SW480 (cell line): Measurements from ENCODE around the gene GRIN1.

Source experiments
- DNase-seq: peaks from one replicate; pipeline ENCODE4 v3.0.0-alpha.2; 2016; ENCODE audit warnings: low spot score

The GRIN1 gene

GRCh38 chr9:137164370-137165249 lies 25.7 kb downstream of the GRIN1 start:
- no peak for DNase-seq

GRCh38 chr9:137165250-137165836 lies 26.4 kb downstream of the GRIN1 start:
- no peak for DNase-seq

GRCh38 chr9:137166380-137167229 lies 27.7 kb downstream of the GRIN1 start:
- no peak for DNase-seq

- no peak for DNase-seq
Measured at GRCh38 chr9:137167277-137167746, 28.4 kb downstream of the GRIN1 start.

GRCh38 chr9:137167747-137168572 lies 29.0 kb downstream of the GRIN1 start:
- peak; percentile 56 for DNase-seq

GRCh38 chr9:137168573-137168903 lies 29.6 kb downstream of the GRIN1 start:
- DNase-seq = peak; percentile 44

GRCh38 chr9:137168904-137169856 lies 30.2 kb downstream of the GRIN1 start:
- DNase-seq = peak; percentile 73

- no peak for DNase-seq
Measured at GRCh38 chr9:137169896-137170358, 31.0 kb downstream of the GRIN1 start, which contains the start of gene LRRC26. LRRC26 (minus strand) TSS chr9:137170051; CDS start chr9:137169943, 108 bp downstream.

- no peak for DNase-seq
Measured at GRCh38 chr9:137170486-137171148, 31.7 kb downstream of the GRIN1 start.

GRCh38 chr9:137171149-137171900 lies 32.4 kb downstream of the GRIN1 start:
- DNase-seq = no peak

- DNase-seq = no peak
Measured at GRCh38 chr9:137172901-137173795, 34.2 kb downstream of the GRIN1 start.

GRCh38 chr9:137173796-137174664 lies 35.1 kb downstream of the GRIN1 start:
- DNase-seq = no peak

GRCh38 chr9:137174722-137175293 lies 35.9 kb downstream of the GRIN1 start:
- no peak for DNase-seq

- DNase-seq = no peak
Measured at GRCh38 chr9:137175345-137175961, 36.5 kb downstream of the GRIN1 start.

- DNase-seq = peak; percentile 68
Measured at GRCh38 chr9:137176302-137177182, 37.6 kb downstream of the GRIN1 start.
